GM13976 (cell line): ENCODE data around the gene FNDC3B.

Experiments used
- DNase-seq: peaks from one replicate; pipeline ENCODE4 v3.0.0; 2012; ENCODE audit warnings: low spot score
- in situ Hi-C: fragments of 300-500 bp; cut with MboI; formaldehyde crosslinking; loops from one replicate; pipeline ENCODE4 v1.12.0; 2022; ENCODE audit warnings: low sequenced_read_pairs, mixed read lengths, inconsistent platforms; ENCODE audit not compliant: unreplicated experiment
- TF ChIP-seq, protein P1 (sequence below): IDR thresholded peaks from 2 replicates; pipeline ENCODE4 v1.5.1; 2012; ENCODE audit warnings: borderline replicate concordance, mild to moderate bottlenecking; ENCODE audit not compliant: insufficient read depth; ENCODE audit errors: extremely low read depth, missing control alignments, control extremely low read depth

FNDC3B gene

GRCh38 chr3:172339892-172340291 is 300.5 kb downstream of the FNDC3B start:
- DNase-seq = no peak
- TF ChIP-seq, protein P1, sequence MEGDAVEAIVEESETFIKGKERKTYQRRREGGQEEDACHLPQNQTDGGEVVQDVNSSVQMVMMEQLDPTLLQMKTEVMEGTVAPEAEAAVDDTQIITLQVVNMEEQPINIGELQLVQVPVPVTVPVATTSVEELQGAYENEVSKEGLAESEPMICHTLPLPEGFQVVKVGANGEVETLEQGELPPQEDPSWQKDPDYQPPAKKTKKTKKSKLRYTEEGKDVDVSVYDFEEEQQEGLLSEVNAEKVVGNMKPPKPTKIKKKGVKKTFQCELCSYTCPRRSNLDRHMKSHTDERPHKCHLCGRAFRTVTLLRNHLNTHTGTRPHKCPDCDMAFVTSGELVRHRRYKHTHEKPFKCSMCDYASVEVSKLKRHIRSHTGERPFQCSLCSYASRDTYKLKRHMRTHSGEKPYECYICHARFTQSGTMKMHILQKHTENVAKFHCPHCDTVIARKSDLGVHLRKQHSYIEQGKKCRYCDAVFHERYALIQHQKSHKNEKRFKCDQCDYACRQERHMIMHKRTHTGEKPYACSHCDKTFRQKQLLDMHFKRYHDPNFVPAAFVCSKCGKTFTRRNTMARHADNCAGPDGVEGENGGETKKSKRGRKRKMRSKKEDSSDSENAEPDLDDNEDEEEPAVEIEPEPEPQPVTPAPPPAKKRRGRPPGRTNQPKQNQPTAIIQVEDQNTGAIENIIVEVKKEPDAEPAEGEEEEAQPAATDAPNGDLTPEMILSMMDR = no peak
- in situ Hi-C loops = loop anchor here (25.0 kb wide), 1 partner anchor 678 kb away; no protein-coding TSS in a partner anchor

GRCh38 chr3:172340583-172340982 is 301.2 kb downstream of the FNDC3B start:
- in situ Hi-C loops = loop anchor here (25.0 kb wide), 1 partner anchor 678 kb away; no protein-coding TSS in a partner anchor
- DNase-seq = no peak
- TF ChIP-seq, protein P1 = no peak

DNA sequence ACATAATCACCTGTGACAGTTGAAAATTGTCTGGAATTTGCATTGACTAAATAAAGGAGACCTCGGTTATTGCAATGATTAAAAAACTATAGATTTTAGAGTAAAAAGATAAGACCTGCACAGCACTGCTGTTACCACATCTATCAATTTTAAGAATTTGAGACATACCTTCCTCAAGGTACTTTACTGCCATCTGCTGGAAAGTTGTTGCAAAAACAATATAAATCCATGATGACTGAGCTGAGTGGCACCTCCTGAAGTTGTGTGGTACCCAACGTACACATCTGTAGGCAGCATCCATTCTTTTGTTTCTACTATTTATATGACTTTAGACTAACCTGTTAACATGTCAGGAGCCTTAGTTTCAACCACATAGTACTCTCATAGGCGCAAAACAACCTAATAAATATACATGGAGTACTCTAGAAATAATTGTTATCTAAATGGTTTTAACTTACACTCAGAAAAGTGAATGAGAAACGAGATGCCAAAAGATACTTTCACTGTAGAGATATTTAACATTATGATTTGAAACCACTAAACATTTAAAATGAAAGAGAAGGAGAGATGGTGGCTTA is 302.2 kb downstream of the FNDC3B start:
- in situ Hi-C loops = loop anchor here (25.0 kb wide), 1 partner anchor 679 kb away; no protein-coding TSS in a partner anchor
- DNase-seq = peak; percentile 60
- TF ChIP-seq, protein P1 = peak; percentile 44

DNA sequence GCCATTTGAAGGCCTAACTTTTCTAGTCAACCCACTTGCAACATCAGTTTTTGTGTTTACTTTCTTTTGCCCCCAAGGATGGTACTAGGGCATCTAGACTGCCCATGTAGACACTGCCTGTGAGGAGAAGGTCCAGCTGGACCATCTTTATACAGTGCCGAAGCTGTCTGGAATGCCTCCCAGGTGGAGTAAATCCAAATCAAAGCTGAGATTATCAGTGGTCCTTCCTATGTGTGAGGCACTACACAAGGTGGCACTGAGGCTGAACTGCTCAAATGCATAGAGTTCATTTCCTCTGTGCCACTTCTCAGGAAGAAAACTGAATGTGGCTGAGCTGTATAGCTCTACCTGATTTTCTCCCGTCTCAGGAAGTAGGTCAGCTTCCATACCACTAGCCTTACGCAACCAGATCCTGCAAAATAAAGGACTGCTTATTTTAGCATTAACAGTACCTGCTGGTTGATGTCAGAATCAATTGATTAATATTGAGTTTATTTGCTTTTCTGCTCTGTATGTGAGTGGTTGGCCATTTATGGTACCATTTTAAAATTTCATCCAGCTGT is 302.8 kb downstream of the FNDC3B start:
- TF ChIP-seq, protein P1 = no peak
- DNase-seq = no peak
- in situ Hi-C loops = loop anchor here (25.0 kb wide), 1 partner anchor 680 kb away; no protein-coding TSS in a partner anchor

DNA sequence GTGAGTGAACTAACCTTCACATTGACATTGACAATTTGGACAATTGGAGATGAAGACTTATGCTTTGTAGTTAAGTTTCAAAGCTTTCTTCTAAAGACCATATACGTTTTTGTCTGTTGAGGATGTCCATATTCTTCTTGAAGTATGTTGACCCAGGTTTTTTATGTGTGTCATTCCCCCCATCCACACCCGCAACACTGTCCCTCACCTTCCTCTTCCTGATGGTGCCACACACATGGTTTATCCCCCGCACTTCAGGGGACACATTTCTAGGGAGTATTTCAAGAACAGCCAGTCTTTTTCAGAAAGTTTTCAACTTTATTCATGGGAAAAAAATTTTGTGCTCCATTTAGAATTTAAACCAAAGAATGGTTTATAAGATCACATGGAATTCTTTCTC is 303.7 kb downstream of the FNDC3B start:
- TF ChIP-seq, protein P1 = no peak
- DNase-seq = no peak
- in situ Hi-C loops = loop anchor here (25.0 kb wide), 1 partner anchor 681 kb away; no protein-coding TSS in a partner anchor

GRCh38 chr3:172343979-172344378 is 304.6 kb downstream of the FNDC3B start:
- in situ Hi-C loops = loop anchor here (25.0 kb wide), 1 partner anchor 682 kb away; no protein-coding TSS in a partner anchor

More at GRCh38 chr3:172343979-172344378, 304.6 kb downstream of the FNDC3B start:
- TF ChIP-seq, protein P1 = no peak
- DNase-seq = no peak
